Progenitor cell of endocrine pancreas (in vitro differentiated cells): ENCODE data around the gene MAN1A1. TPM values are rescaled to one million over a fixed set of nuclear protein-coding genes. Genes with fewer than 3 reads are reported as not detected.

Experiments used
- DNase-seq: peaks from one replicate; pipeline ENCODE4 v3.0.0; 2021; ENCODE audit warnings: low spot score; ENCODE audit not compliant: unreplicated experiment
- H3K27ac Mint-ChIP-seq: 2 replicates; pipeline ENCODE4 v1.8.0; 2021; ENCODE audit warnings: mild to moderate bottlenecking, moderate library complexity, mixed read lengths
- H3K27me3 Mint-ChIP-seq: 2 replicates; pipeline ENCODE4 v1.8.0; 2021; ENCODE audit warnings: mixed read lengths
- H3K36me3 Mint-ChIP-seq: 2 replicates; pipeline ENCODE4 v1.8.0; 2022; ENCODE audit warnings: mixed read lengths; ENCODE audit not compliant: insufficient read depth
- H3K4me1 Mint-ChIP-seq: 2 replicates; pipeline ENCODE4 v1.8.0; 2021; ENCODE audit warnings: low read depth, mixed read lengths
- H3K4me3 Mint-ChIP-seq: 2 replicates; pipeline ENCODE4 v1.8.0; 2021; ENCODE audit warnings: low read depth, mild to moderate bottlenecking, moderate library complexity, mixed read lengths
- H3K9me3 Mint-ChIP-seq: 2 replicates; pipeline ENCODE4 v1.8.0; 2021; ENCODE audit warnings: low read depth, mixed read lengths
- CTCF ChIP-seq: fragments of 200-600 bp; sonication (generic); IDR thresholded peaks from one replicate; pipeline ENCODE4 v1.5.0; 2021; ENCODE audit warnings: antibody characterized with exemption, mild to moderate bottlenecking; ENCODE audit not compliant: unreplicated experiment
- total RNA-seq: library from RNA; stranded (reverse); gene quantifications from 2 replicates; pipeline ENCODE4 v1.2.1, GENCODE V29; 2021

Gene MAN1A1
- total RNA-seq, 1 donor from 2014 or later: 27.6 TPM

- no peak for TF ChIP-seq CTCF
- H3K27ac Mint-ChIP-seq: no peak overlapping the region
- no peaks in the 10 kb centered on the region for H3K9me3 Mint-ChIP-seq
- peaks cover 2% of the 10 kb centered on the region for H3K36me3 Mint-ChIP-seq
- H3K4me3 Mint-ChIP-seq: no peak overlapping the region
- no peak for DNase-seq
- H3K27me3 Mint-ChIP-seq: no peaks in the 10 kb centered on the region
- peaks cover 18% of the 10 kb centered on the region for H3K4me1 Mint-ChIP-seq
These were observed 148.9 kb downstream of the MAN1A1 start for GRCh38 chr6:119200512-119201175.

- Mint-ChIP-seq H3K4me3 (no peak overlapping the region), H3K9me3 (no peaks in the 10 kb centered on the region), H3K36me3 (no peaks in the 10 kb centered on the region), H3K27ac (no peak overlapping the region), H3K4me1 (peaks cover 18% of the 10 kb centered on the region), H3K27me3 (no peaks in the 10 kb centered on the region)
- DNase-seq: no peak
- no peak for TF ChIP-seq CTCF
These were observed 152.3 kb downstream of the MAN1A1 start for GRCh38 chr6:119197271-119197670.

- TF ChIP-seq CTCF: no peak
- DNase-seq: no peak
- Mint-ChIP-seq H3K27ac (peak overlapping the region; percentile 62), H3K4me3 (no peak overlapping the region), H3K4me1 (peaks cover 17% of the 10 kb centered on the region), H3K9me3 (no peaks in the 10 kb centered on the region), H3K27me3 (no peaks in the 10 kb centered on the region), H3K36me3 (no peaks in the 10 kb centered on the region)
These were observed 152.8 kb downstream of the MAN1A1 start for GRCh38 chr6:119196715-119197114.

- no peaks in the 10 kb centered on the region for H3K36me3 Mint-ChIP-seq
- DNase-seq: no peak
- peak overlapping the region; percentile 18 for H3K27ac Mint-ChIP-seq
- H3K27me3 Mint-ChIP-seq: no peaks in the 10 kb centered on the region
- peaks cover 11% of the 10 kb centered on the region for H3K4me1 Mint-ChIP-seq
- H3K4me3 Mint-ChIP-seq: no peak overlapping the region
- no peaks in the 10 kb centered on the region for H3K9me3 Mint-ChIP-seq
- no peak for TF ChIP-seq CTCF
These were observed 153.7 kb downstream of the MAN1A1 start for GRCh38 chr6:119195848-119196247.

- Mint-ChIP-seq H3K27me3 (no peaks in the 10 kb centered on the region), H3K27ac (no peak overlapping the region), H3K36me3 (no peaks in the 10 kb centered on the region), H3K4me3 (no peak overlapping the region), H3K9me3 (no peaks in the 10 kb centered on the region), H3K4me1 (peaks cover 8% of the 10 kb centered on the region)
- DNase-seq: no peak
- TF ChIP-seq CTCF: no peak
These were observed 154.4 kb downstream of the MAN1A1 start for GRCh38 chr6:119195204-119195603.
